NCI-H526 (cell line): ENCODE data around the gene GIMAP8.
"Not testable (repeated sequence)": the region's sequence is repeated elsewhere in the genome, so short reads cannot be mapped to it uniquely, and the experiment has no call there.

Source experiments
- DNase-seq, 2 experiments: peaks; one replicate each; lab custom pipeline; 2025; lab: John Stamatoyannopoulos, UW

Gene GIMAP8

GRCh38 chr7:150514748-150515222 lies 64.4 kb downstream of the GIMAP8 start, which contains the start of gene GIMAP7:
GIMAP7 (plus strand) TSS chr7:150514872; CDS start chr7:150519975, 5,103 bp downstream.
- no peak for DNase-seq

- DNase-seq, result no peak
Observed at GRCh38 chr7:150515248-150516147, 65.1 kb downstream of the GIMAP8 start.

GRCh38 chr7:150516956-150517745 lies 66.7 kb downstream of the GIMAP8 start:
- DNase-seq, result no peak

GRCh38 chr7:150519310-150519709 lies 68.9 kb downstream of the GIMAP8 start:
- no peak for DNase-seq

GRCh38 chr7:150520145-150520544 lies 69.7 kb downstream of the GIMAP8 start:
- no peak for DNase-seq

- not testable (repeated sequence) for DNase-seq
Observed at GRCh38 chr7:150522931-150523330, 72.5 kb downstream of the GIMAP8 start.

GRCh38 chr7:150524018-150524417 lies 73.6 kb downstream of the GIMAP8 start:
- DNase-seq, result no peak
